ENCODE results near the gene PDE3B. TPM values are rescaled to one million over a fixed set of nuclear protein-coding genes. Genes with fewer than 3 reads are reported as not detected.

PDE3B gene
- total and polyA plus RNA-seq, 2 of the 8 experiments (the other 6 are each of a cell fraction or from before 2014, with no cell fraction given) = 2.7 to 10.9 TPM

DNA sequence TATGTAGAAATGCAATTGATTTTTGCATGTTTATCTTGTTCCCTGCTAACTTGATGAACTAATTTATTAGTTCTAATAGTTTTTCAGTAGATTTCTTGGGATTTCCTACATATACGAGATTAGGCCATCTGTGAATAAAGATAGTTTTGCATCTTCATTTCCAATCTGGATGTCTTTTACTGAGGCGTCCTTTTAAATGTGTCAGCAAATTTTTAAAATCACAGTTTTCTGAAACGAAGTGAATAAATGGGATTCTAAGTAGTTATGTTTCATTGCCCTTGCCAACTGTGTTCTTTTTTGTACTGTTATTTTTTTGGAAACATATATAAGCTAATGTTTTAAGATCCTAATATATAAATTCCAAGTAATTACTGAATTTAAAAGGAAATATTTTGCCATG lies 198.4 kb downstream of the PDE3B start (continued):
- TF ChIP-seq JUND (IDR thresholded peaks at IDR 0.05; ENCODE audit: low read length) = no peak
- no peak for TF ChIP-seq CHD7 (IDR thresholded peaks at IDR 0.05; ENCODE audit: insufficient replicate concordance, low read length)

All from H1 (cell line).